Activated naive CD4-positive, alpha-beta T cell treated with anti-CD3 and anti-CD28 coated beads for 36 hours (primary cell): ENCODE measurements around the gene PAPPA. TPM values are rescaled to one million over a fixed set of nuclear protein-coding genes. Genes with fewer than 3 reads are reported as not detected.

Source experiments
- CTCF ChIA-PET: fragments of 350-600 bp; sonication (Branson Sonifier 250); formaldehyde crosslinking; loops from one replicate; lab custom pipeline; 2021; ENCODE audit warnings: antibody characterized with exemption; lab: Charles Lee
- DNase-seq: peaks from one replicate; pipeline ENCODE4 v3.0.0-alpha.2; 2020
- H3K27ac Mint-ChIP-seq: one replicate; pipeline ENCODE4 v1.8.0; 2021; ENCODE audit warnings: mild to moderate bottlenecking, mixed read lengths
- H3K27me3 Mint-ChIP-seq: one replicate; pipeline ENCODE4 v1.8.0; 2021; ENCODE audit warnings: low read depth, mixed read lengths
- H3K36me3 Mint-ChIP-seq: one replicate; pipeline ENCODE4 v1.8.0; 2021; ENCODE audit warnings: low read depth, mixed read lengths
- H3K4me1 Mint-ChIP-seq: one replicate; pipeline ENCODE4 v1.8.0; 2021; ENCODE audit warnings: low read depth, mixed read lengths
- H3K4me3 Mint-ChIP-seq: one replicate; pipeline ENCODE4 v1.8.0; 2021; ENCODE audit warnings: mild to moderate bottlenecking, moderate library complexity, mixed read lengths
- H3K9me3 Mint-ChIP-seq: one replicate; pipeline ENCODE4 v1.8.0; 2021; ENCODE audit warnings: mixed read lengths
- intact Hi-C: fragments of 100-400 bp; cut with micrococcal nuclease; formaldehyde crosslinking; loops from one replicate; pipeline ENCODE4 v1.15.1; 2023
- total RNA-seq, 2 experiments: library from RNA; stranded (reverse); gene quantifications; one replicate each; pipeline ENCODE4 v1.2.3, GENCODE V29; 2021

The PAPPA gene
- total RNA-seq, 2 experiments from 2014 or later, result not detected

DNA sequence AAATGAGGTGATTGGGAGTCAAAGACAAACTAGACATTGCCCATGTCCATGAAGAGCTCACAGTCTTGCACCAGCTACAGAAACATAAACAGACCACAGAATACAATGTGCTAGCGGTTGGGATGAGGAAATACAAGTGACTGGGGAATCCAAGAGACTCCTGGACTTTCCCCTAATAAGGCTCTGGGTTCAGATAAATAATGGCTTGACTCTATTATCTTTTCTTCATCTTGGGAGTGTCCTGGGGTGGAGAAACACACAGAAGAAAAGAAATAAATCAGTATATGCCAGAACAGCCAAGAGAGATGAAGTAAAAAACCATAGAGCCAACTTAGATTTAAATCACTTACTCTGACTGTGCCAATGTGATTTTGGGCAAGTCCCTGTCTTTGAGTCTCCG, 227.8 kb downstream of the PAPPA start:
- CTCF ChIA-PET, result no interaction called here
- Mint-ChIP-seq H3K27ac (no peak overlapping the region), H3K27me3 (no peaks in the 10 kb centered on the region), H3K36me3 (peaks cover 1% of the 10 kb centered on the region), H3K4me3 (no peak overlapping the region), H3K4me1 (no peaks in the 10 kb centered on the region), H3K9me3 (no peaks in the 10 kb centered on the region)
- intact Hi-C loops, result no loop called here
- DNase-seq, result no peak

DNA sequence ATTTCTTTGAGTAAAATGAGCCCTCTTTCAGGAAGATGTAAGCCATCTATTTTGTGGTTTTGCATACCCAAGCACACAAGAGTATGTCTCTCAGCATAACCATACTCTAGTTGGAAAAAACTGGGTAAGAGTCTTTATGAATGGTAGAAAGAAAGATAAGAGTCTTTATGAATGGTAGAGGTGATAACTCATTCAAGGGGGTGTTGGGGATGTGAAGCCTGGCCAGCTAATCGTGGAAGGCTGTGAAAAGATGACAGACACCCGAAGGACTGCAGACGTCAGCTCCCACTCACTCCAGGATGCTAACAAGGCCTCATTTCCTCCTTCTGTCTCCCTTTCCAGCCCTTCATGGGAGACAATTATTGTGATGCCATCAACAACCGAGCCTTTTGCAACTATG, 228.5 kb downstream of the PAPPA start:
- Mint-ChIP-seq H3K36me3 (peaks cover 1% of the 10 kb centered on the region), H3K4me3 (no peak overlapping the region), H3K27ac (no peak overlapping the region), H3K4me1 (no peaks in the 10 kb centered on the region), H3K9me3 (no peaks in the 10 kb centered on the region), H3K27me3 (no peaks in the 10 kb centered on the region)
- intact Hi-C loops, result no loop called here
- CTCF ChIA-PET, result no interaction called here
- DNase-seq, result no peak

DNA sequence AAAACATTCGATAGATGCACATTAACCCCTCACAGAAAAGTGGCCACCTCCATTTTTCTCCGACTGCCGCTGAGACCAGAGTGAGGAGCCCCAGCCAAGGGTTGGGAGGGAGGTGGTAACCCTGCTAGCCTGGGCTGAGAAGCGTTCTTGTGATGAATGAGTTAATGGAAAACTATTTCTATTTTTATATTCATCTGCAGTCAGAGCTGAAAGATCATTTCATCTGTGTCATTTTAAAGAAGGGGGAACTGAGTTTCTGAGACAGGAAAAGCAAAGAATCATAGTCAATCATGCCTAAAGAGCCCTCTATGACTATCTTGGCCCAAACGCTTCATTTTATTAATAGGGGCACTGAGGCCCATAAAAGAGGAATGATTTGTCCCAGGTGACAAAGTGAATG, 229.5 kb downstream of the PAPPA start:
- DNase-seq, result no peak
- intact Hi-C loops, result no loop called here
- Mint-ChIP-seq H3K4me1 (no peaks in the 10 kb centered on the region), H3K27ac (no peak overlapping the region), H3K27me3 (no peaks in the 10 kb centered on the region), H3K4me3 (no peak overlapping the region), H3K36me3 (peaks cover 1% of the 10 kb centered on the region), H3K9me3 (no peaks in the 10 kb centered on the region)
- CTCF ChIA-PET, result no interaction called here

DNA sequence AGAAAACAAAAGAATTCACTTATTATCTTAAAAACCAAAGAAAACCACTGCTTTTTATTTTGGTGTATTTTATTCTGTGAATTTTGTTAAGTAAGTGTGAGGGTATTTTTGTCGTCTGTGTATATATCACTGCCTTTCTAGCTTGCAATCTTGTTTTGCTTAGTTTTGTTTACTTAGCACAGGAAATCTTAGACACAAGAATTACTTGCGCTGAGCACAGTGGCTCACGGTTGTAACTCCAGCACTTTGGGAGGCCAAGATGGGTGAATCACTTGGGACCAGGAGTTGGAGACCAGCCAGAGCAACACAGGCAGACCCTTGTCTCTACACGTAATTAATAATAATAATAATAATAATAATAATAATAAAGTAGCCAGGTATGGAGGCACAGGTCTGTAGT, 230.3 kb downstream of the PAPPA start:
- peaks cover 1% of the 10 kb centered on the region for H3K36me3 Mint-ChIP-seq
- no peaks in the 10 kb centered on the region for H3K27me3 Mint-ChIP-seq
- no peak overlapping the region for H3K27ac Mint-ChIP-seq
- H3K4me3 Mint-ChIP-seq, result no peak overlapping the region
- no peak for DNase-seq
- no peaks in the 10 kb centered on the region for H3K9me3 Mint-ChIP-seq
- intact Hi-C loops, result no loop called here
- CTCF ChIA-PET, result no interaction called here
- H3K4me1 Mint-ChIP-seq, result no peaks in the 10 kb centered on the region

DNA sequence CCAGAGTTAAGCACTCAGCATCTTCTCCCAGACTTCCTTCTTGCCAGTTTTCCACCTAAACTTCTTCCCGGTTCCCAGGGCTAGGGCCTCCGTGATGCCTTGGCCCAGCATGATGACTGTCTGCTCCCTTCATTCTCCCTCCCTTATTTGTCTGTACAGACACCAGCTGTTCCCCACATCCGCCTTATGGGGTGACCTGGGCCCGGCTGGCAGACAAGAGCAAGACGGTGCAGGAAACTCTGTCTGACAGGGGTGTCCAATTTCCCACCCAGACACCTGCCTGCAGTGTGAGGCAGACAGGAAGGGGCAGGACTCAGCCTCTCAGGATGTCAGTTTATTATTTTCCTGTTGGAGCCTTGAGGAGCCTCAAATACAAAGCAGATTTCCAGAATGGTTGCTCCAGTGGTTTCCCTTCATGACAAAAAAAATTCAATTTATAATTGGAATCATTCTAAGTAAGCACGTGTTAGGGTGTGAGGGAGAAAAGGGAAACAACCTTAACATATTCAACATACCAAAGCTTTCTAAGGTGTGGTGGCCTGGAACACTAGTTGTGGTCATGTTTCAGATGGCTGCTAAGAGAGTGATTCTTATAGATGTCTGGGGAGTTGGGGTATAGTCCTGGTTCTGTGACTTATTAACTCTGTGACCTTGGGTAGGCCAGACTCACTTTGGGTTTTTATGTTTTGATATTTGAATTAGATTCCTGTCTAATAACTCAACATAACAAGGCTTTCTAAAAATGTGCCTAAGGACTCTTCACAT, 234.5 kb downstream of the PAPPA start:
- DNase-seq, result no peak
- Mint-ChIP-seq H3K36me3 (peaks cover 1% of the 10 kb centered on the region), H3K9me3 (no peaks in the 10 kb centered on the region), H3K27me3 (no peaks in the 10 kb centered on the region), H3K27ac (no peak overlapping the region), H3K4me1 (no peaks in the 10 kb centered on the region), H3K4me3 (no peak overlapping the region)
- CTCF ChIA-PET, result no interaction called here
- intact Hi-C loops, result no loop called here

DNA sequence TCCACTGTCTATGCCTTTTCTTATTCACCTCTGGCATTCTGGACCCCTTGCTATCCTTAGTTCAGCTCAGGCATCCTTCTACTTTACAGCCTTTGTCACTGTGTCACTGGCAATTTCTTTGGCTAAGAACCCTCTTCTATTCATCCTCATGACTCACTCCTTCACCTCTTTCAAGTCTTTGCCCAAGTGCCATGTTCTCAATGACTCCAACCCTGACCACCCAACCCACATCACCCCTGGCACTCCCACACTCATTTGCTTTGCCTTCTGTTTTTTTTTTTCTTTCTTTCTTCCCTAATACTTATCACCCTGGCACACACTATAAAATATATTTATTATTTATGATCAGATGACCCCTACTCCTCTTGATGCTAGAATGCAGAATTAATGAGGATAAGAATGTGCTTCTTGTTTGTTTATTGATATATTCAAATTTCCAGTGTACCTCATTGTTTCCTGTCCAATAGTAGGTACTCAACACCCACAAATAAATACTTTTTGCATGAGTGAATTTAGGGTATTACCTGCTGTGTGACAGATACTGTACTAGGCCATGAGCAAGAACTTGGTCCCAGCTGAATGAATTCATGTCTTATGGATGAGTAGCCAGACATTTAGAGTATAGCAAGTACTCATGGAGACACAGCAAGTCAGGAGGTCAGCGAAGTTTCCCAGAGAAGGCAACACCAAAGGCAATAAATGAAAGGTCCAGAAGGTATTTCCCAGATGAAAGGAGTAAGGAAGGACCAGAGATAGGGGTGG, 236.1 kb downstream of the PAPPA start:
- H3K36me3 Mint-ChIP-seq, result peaks cover 2% of the 10 kb centered on the region
- CTCF ChIA-PET, result no interaction called here
- no peak for DNase-seq
- H3K9me3 Mint-ChIP-seq, result no peaks in the 10 kb centered on the region
- H3K4me3 Mint-ChIP-seq, result no peak overlapping the region
- no peak overlapping the region for H3K27ac Mint-ChIP-seq
- no peaks in the 10 kb centered on the region for H3K4me1 Mint-ChIP-seq
- intact Hi-C loops, result no loop called here
- H3K27me3 Mint-ChIP-seq, result no peaks in the 10 kb centered on the region

DNA sequence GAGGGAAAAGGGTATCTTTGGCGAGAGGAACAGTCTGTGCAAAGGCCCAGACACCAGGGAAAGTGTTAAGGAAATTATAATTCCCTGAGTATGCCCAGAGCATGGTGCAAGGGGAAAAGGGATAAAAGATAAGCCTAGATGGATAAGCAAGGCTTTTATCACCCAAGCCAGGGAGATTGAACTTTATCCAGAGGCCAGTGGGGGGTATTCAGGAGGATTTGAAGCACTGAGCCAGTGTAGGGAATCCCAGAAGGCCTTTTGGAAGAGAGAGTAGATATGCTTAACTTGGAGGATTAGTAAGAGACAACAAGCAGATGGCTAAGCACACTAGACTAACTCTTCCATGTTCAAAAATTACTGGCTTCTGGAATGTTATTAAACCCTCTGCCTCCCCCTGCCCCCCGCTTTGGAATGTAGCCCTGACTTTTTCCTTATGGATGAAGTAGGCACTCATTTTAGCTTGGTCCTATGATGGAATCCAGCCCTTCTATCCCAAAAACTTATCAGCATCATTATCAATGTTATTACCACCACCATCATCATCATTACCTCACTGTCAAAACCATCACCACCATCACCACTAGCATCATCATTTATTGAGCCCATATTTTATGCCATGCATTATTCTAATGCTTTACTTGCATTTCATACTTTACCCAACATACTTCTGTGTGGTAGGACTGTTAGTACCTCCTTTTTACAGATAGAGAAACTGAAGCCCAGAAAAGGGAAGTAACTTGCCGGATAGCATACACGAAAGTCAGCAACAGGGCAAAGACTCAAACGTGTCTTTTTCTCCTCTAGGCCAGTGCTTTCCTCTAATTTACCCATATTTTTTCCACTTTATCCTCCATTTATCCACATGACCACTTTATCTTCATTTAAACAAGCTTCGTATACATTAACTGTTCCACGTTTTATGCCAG, 237.0 kb downstream of the PAPPA start:
- Mint-ChIP-seq H3K27me3 (no peaks in the 10 kb centered on the region), H3K4me1 (no peaks in the 10 kb centered on the region), H3K27ac (no peak overlapping the region), H3K4me3 (no peak overlapping the region), H3K9me3 (no peaks in the 10 kb centered on the region), H3K36me3 (peaks cover 2% of the 10 kb centered on the region)
- intact Hi-C loops, result no loop called here
- DNase-seq, result no peak
- CTCF ChIA-PET, result no interaction called here

DNA sequence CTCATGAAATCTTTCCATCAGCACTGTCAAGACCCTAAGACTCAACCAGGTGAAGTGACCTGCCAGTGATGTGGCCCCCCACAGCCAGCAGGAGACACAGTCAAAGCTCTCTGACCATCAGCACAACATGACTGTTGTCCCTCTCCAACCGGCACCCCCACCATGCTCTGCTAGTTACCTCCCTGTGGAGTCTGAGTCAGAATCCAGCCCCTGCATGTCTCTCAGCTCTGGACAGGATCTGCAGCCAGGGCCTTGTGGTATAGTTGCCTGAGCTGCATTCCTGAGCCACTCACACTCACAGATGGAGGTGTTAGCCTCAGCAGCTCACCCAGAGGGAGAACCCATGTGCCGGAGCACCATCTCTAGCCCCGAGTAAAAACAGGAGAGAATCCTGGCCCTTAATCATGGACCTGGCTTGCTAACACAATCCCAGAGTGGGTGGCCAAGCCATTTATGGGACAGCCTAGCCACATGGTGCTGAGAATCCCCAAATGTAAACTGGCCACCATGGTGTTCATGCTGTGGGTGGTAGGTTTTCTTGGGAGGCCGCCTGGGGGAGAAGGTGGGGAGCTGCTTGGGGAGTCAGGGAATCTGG, 237.8 kb downstream of the PAPPA start:
- Mint-ChIP-seq H3K27me3 (no peaks in the 10 kb centered on the region), H3K36me3 (peaks cover 2% of the 10 kb centered on the region), H3K27ac (no peak overlapping the region), H3K4me1 (no peaks in the 10 kb centered on the region), H3K9me3 (no peaks in the 10 kb centered on the region), H3K4me3 (no peak overlapping the region)
- no peak for DNase-seq
- intact Hi-C loops, result no loop called here
- CTCF ChIA-PET, result no interaction called here

DNA sequence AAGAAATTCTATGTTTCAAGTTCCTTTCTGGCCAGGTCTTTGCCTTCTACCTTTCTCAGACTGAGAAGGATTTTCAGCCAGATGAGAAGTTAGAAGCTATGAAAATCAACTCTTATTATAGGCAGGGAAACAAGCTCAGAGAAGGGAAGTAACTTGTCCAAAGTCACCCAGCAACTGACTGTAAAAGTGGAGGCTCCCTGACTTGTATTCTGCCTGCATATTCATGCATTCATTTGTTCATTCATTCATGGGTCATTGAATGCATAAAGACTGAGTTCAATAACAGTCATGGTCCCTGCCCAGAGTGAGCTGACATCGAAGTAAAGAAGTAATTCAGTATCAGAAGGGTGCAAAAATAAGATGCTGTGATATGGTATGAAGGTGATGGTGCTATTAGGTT, 239.6 kb downstream of the PAPPA start:
- Mint-ChIP-seq H3K27ac (no peak overlapping the region), H3K36me3 (peaks cover 2% of the 10 kb centered on the region), H3K9me3 (no peaks in the 10 kb centered on the region), H3K27me3 (no peaks in the 10 kb centered on the region), H3K4me3 (no peak overlapping the region), H3K4me1 (no peaks in the 10 kb centered on the region)
- DNase-seq, result no peak
- CTCF ChIA-PET, result no interaction called here
- intact Hi-C loops, result no loop called here

DNA sequence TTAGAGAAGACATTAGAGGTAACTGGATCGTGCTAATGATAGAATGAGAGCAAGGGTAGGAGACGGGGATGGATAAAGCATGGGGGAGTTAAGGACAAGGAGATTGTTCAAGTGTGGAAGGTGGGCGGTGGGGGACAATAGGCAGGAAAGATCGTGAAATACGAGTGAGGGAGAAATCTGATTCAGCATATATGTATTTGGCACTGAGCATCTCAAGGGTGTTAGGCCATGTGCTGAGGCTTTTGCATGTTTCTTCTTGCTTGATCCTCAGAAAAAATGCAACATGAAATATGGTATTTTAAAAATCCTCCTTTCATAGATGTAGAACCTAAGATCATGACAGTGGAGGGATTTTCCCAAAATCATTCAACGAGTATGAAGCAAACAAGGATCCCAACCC, 240.5 kb downstream of the PAPPA start:
- no peak for DNase-seq
- H3K9me3 Mint-ChIP-seq, result no peaks in the 10 kb centered on the region
- peaks cover 2% of the 10 kb centered on the region for H3K36me3 Mint-ChIP-seq
- H3K4me1 Mint-ChIP-seq, result no peaks in the 10 kb centered on the region
- intact Hi-C loops, result no loop called here
- H3K4me3 Mint-ChIP-seq, result no peak overlapping the region
- H3K27me3 Mint-ChIP-seq, result no peaks in the 10 kb centered on the region
- CTCF ChIA-PET, result no interaction called here
- H3K27ac Mint-ChIP-seq, result no peak overlapping the region

DNA sequence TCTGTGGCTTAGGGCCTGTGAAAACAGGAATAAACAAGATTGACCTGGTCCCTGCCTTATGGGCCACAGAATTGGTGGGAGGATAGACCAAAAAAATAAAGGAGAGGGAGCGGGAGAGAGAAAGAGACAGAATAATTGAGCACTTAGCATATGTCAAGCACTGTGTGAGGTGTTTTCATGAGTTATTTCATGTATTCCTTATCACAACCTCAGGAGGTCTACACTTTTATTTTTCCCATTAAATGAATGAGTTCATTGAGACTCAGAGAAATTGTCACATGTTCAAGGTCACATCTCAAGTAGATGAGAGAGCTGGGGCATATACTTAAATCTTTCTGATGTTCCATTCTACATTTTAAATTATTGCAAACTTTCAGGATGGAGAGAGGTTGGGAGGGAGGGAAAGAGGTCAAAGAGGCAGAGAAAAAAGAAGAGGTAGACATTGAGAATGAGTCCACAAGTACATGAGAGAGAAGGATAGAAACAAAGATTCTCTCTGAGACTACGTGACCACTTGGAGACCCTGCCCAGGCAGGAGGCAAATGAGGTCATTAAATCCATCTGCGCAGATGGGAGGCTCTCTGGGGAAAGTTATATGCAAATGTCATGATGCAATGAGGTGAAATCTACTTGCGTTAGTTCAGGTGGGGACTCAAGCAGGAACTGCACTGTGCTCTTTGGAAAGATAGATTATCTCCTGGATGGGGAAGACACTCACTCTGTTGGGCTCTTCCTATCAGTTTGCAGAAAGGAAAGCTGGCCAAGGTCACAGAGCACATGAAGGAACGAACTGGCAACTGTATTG, 241.5 kb downstream of the PAPPA start:
- no peak overlapping the region for H3K27ac Mint-ChIP-seq
- intact Hi-C loops, result no loop called here
- H3K27me3 Mint-ChIP-seq, result no peaks in the 10 kb centered on the region
- CTCF ChIA-PET, result interaction anchor here (0.5 kb wide), 1 partner anchor 547 kb away, joined by 4 read pairs; no protein-coding TSS in a partner anchor
- H3K9me3 Mint-ChIP-seq, result no peaks in the 10 kb centered on the region
- no peak overlapping the region for H3K4me3 Mint-ChIP-seq
- H3K4me1 Mint-ChIP-seq, result no peaks in the 10 kb centered on the region
- H3K36me3 Mint-ChIP-seq, result peaks cover 2% of the 10 kb centered on the region
- no peak for DNase-seq
